Central memory CD4-positive, alpha-beta T cell (primary cell): Measurements from ENCODE around the gene TENM4.

Experiments
- DNase-seq: peaks from one replicate; pipeline ENCODE4 v3.0.0; 2022

Gene TENM4

DNA sequence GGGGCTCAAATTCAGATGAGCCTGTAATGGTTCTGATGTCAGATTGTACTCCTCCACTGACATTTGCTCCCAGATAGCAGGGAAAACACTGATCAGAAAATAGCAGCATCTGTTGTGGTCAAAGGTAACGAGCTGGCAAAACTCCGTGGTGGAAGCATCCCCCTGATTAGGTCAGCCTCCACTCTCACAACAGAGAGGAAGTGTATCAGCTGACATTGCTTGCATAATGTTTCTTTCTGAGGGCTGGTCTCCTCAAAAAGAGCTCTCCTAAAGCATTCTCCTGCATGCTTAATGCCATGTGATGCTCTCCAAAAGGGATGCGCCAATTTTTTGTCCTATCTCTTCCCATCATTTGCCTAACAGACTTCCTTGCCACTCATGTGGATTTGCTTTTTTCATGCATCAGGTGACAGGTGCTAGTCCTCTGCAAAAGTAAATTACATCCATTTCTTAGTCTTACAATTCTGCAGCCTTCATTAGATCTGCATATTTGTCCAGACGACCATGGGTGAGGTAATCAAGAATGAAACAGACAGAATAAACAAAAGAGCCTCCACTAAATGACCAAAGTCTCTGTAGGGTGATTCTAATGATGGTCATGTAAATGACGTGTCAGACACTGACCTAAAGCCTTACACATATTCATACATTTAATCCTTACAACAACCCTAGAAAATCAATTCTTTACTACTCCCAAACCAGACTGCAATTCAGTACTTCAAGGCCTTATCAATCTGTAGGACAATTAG lies 6.4 kb upstream of the TENM4 start:
- no peak for DNase-seq

DNA sequence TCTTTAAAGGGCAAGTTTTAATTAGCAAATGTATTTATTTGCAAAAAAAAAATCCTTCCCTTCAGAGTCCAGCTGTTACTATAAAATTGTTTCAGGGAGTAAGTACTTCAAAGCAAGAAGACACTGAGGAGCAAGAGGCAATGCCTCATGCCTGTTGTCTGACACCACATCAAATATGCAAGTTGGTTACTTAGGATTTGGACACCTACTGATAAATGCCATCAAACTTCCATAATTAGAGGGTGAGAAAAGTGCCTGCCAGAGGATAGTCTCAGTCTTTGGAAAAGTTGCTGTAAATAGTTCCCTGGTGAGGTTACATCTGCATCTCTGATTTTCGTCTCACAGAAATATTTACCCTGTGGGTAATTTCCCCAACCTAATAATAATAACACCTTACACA lies 4.1 kb upstream of the TENM4 start:
- DNase-seq: no peak

DNA sequence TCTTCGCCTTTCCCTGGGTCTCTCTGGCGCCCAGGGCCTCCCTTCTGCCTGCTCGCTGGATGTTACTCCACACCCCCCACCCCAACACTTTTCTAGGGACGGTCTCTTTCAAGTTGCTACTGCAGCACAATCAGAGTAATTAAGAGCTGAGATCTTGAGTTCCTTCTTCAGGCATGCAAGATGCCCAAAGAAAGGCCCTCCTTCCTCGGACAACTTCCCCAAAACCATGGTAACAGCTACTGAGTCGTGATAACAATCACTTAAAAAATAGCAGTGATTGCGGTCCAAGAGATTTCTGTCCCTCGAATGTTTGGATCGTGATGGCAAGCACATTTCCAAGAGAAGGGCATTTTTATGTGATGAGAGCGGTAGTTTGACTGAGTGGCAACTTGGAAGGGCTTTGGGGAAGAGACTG lies 638 bp upstream of the TENM4 start:
- DNase-seq: no peak

DNA sequence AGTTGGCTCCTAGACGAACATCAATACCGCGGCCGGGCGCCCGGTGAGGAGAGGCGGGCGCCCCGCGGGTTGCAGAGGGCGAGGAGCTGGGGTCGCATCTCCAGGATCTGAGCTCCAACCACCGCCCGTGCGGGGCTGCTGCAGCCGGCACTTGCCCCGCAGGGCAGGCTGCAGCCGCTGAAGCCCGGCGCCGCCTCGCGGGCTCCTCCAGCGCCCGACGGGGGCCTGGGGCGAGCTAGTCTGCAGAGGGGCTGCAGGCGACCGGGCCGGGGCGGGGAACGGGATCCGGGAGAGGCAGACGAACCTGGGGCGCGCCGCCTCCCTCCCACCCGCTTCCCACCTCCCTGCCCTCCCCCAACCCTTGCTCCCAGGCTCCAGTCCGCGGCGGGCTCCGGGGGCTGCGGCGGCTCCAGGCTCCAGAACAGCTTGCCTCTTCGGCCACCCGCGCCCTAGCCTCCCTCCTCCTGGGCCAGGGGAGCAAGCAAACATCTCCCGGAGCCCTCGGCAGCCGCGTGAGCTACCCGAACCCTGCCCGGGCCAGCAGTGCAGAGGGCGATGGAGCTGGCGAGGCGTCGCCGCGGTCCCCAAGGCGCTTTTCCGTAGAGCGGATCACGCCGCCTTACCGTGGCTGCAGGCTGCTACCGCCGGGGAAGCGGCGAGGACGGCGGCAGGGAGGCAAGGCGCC lies 802 bp downstream of the TENM4 start:
- no peak for DNase-seq

DNA sequence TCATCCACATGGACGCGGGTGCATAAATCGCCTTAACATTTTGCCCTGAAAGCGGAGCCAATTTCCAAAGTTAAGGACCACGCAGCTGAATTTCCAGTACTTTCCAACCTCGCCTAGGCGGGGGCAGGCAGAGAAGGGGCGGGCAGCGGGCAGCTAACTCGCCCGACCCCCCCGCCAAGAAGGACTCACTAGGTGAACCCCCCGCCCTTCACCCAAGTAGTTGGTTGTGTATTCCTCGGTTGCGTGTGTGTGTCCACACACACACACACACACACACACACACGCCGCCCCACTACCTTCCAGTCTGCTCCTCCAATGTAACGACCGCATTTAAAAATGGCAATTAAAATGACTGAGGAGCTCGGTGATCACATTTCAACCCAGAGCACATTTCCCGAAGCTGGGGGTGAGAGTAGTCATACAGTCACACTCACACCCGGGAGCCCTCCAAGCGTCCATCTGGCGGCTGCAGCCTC lies 1.4 kb downstream of the TENM4 start:
- no peak for DNase-seq

DNA sequence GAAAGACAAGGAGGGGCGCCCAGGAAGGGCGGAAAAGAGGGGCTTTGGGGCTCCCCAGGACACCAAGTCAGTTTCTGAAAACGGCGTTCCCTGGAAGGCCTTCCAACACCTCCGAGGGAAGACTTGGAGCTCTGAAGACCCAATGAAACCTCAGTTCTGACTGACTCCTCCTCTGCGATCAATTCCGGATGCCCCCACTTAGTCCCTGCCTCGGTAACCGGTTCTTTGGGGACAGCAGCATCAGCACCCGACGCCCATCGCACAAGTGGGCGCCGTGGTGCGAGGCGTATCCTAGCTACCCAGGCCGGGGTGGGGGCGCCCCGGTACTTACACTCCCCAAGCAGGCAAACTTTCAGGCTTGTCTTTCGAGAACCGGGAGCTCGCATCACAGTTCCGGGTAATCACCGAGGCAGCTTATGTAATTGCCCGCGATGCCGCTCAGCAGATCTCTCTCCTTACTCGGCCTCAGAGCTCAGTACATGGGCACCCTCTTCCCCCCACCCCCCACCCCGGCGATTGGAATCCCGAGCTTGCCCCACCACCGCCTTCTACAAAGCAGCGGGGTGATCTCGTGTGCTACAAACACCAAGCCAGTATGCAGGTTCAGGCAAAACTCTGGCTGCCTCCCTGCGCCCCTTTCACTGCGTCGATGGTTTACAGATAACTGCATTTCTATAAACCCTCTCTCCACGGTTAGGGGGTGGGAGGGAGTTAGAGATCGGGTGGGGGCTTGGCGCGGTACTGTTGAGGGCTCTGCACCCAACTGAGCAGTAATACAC lies 2.0 kb downstream of the TENM4 start:
- no peak for DNase-seq

DNA sequence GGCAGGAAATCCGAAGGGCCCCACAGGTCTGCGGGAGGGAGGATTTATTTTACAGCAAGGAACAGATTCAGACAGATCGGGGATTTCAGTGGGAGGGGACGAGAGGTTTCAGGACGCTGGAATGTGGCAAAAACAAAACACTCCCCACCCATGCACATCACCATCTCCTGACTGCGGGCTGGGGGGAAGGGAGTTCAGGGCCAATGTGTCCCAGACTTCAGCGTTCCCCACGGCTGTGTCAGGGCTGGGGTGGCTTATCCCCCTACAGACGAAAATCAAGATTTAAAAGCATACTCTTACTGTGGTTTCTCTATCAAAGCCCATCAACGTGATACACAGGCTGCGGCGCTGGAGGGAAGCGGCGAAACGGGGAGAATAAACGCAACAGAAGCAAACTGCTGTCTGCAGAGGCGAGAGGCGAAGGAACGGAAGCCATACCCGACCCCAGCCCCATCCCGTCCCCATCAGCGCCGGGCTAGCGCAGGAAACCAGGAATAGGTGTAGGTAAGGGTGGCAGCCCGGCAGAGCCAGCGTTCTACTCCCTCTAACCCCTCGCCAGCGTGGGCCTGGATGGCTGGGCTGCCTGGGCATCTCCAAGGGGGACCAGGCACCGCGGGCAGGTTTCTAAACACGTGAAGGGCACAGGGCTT lies 2.7 kb downstream of the TENM4 start:
- DNase-seq: no peak

DNA sequence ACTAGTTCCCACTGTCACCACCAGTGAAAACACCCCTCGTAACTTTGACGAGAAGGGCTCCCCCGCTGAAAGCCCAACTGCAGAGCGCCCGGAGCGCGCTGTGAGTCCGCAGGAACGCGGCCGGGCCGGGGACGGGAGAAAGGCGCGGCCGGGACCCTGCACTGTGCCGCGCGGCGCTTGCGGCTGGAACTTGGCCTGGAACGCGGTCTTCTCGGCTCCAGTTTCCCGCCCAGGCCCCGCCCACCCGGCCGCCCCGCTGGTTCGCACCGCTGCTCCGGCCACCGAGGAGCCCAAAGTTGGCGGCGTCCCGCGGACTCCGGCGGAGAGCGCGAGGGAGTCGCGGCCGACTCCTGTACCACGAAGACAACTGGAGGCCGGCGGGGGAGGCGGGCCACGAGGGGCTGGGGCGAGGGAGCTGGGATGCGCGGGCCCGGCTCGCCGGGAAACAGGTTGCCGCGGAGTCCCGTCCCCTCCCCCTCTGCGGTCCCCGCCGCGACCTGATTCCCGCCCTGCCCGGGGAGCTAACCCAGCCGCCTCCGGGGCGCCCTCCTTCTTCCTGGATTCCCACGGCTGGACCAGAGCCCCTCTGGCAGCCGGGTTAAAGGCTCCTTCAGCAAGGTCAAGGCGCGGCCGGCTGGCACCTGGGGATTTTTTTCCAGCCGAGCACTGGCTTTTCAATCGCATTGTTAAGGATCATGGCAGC lies 3.4 kb downstream of the TENM4 start:
- no peak for DNase-seq

DNA sequence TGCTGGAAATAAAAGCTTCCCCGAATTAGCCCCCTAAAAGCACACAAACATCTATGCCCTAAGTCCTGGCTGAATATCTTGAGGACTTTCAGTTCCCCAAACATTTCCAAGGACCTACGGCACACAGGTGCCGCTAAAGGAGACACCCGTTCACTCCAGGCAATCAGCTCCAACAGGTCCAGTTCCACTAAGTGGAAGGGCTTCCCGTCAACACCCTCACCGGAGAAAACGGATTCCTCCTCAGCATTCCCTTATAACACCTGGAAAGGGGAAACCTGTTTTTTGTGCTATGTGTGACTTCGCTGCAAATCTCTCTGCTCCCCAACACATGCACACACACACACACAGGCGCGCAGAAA lies 3.9 kb downstream of the TENM4 start:
- DNase-seq: no peak

DNA sequence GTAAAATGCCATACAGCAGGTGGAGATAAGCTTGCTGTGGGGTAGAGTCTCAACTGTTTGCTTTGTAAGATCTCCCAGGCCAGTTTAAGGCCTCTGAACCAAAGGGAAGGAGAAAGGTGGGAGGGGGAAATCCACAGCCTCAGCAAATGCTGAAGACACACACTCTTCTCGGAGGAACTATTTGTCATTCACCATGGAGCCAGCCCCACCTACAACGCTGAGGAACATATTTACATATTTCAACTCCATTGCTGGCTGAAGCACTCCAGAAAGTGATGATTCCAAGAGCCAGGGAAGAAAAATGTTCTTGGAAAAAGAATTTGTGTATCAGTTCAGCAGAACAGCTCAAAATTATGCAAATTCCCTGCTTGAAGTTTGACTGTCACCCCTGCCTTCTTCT lies 6.5 kb downstream of the TENM4 start:
- DNase-seq: no peak

DNA sequence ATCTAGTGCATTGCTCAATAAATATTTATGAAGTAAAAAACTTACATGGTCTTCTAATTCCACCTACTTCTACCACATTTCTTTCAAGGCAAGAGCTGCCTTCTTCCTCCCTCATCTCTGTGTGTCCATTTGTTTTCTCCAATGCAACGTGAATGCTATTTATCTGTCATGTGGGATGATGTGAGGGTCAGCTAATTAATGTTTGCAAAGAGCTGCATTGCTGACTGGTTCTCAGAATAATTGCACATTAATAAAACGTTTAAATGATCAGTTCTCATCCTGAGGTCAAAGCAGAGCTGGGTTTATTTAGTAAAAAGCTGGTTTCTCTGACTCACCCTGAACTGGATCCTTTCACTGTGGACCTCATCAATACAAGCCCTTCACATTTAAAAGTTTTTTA lies 8.7 kb downstream of the TENM4 start:
- DNase-seq: no peak

DNA sequence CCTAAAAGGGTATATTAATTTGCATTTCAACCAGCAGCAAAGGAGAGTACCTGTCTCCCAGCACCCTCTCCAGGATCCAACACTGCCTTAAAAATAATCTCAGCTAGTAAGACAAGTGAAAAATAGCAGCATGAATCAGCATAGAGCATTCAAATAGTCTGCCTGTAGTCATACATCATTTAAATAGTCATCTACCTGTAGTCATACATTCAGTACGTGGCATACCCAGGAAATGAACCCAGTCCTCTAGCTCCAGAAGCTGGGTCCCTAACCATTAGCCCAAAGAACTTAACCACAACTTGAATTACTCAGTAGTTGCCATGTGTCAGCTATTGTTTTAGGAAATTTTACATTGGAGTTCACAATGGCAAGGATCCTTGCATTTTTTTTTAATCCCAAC lies 9.3 kb downstream of the TENM4 start:
- DNase-seq: no peak

DNA sequence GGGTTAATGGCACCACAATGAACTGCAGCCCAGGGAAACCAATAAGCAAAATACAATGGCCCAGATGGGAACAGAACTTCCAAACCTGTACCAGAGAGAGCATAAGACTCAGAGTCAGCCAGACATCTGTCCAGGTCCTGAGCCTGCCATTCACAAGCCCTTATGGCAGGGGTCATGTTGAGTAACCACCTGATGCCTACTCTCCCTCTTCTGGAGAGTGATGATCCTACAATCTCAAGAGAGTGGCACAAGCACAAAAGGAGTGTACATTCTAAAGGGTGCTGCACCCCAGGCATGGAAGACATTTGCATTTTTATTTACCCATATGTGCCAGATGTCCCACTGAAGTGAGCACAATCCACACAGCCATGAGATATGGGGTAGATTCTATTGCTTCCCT lies 10.6 kb downstream of the TENM4 start:
- no peak for DNase-seq

DNA sequence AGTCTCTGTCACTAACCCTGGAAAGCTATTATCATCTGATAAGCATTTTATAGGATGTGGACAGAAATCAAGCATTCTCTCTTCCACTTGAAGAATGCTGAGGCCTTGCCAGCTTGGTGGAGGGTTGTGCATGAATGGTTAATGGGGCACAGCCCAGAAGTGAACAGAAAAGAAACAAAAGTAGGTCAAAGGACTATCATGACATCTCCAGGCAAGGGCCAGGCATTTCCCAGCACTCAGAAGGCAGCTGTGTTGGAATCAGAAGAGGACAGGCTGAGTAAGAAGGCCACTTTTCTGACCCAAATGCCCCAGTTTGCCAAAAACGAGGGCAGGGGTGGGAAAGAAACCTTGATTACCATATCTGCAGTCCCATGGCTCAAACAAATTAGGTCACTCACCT lies 12.4 kb downstream of the TENM4 start:
- DNase-seq: no peak

DNA sequence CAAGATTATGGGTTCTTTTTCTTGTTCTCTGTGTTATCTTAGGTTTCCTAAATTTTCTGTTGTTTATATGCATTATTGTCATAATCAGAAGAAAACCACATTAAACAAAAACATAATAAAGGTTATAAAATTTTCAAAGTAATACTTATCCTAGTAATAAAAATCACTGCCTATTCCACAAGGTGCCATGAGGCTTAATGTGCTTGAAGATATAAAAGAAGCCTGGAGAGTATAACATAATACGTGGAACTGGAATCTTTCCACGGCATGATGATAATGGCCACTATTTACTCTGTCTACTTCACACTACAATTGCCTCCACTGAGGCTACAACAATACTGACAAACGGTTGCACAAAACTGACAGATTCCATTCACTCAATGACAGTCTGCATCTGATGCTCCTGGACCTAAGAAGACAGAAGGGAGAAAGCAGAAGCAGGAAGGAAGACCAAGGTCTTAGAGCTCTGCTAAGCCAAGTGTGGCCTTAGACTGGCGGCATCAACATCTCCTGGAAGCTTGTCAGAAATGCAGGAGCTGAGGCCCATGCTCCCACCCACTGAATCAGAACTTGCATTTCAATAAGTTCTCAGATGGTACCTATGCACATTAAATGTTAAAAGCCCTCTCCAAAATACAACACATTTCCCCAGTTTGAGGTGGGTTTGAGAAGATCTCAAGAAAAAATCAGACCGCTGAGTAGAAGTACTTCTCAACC lies 13.1 kb downstream of the TENM4 start:
- no peak for DNase-seq

DNA sequence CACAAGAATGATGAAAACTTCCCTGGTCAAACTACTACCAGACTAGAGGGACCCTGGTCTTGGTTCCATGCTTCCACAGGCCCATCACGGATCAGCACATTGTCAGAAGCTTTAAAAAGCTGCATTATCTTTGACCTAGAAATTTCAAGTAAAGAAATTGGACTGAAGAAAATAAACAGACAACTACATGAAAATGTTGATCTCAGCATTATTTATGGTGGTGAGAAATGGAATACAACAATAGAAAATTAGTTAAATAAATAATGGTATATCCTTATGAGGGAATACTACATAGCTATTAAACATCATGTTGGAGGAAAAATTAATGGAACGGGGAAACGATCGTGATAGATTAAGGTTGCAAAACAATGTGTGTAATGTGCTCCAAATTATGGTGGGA lies 13.7 kb downstream of the TENM4 start:
- no peak for DNase-seq

DNA sequence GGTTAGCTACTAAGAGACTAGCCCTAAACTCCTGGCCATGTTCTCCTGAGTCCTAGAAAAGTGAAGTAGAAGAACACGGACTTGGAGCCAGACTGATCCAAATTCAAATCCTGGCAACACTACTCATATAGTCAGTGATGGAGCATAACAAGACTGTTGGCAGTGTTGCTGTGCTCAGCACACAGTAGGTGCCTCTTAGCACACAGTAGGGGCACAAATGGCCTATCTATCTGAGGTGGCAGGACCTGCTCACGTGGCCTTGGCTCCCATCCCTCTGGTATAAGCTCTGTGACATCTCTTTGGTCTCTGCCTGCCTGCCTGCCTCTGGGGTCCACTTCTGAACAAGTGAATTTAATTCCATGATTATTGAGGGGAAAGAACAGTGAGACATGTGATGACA lies 15.4 kb downstream of the TENM4 start:
- no peak for DNase-seq

DNA sequence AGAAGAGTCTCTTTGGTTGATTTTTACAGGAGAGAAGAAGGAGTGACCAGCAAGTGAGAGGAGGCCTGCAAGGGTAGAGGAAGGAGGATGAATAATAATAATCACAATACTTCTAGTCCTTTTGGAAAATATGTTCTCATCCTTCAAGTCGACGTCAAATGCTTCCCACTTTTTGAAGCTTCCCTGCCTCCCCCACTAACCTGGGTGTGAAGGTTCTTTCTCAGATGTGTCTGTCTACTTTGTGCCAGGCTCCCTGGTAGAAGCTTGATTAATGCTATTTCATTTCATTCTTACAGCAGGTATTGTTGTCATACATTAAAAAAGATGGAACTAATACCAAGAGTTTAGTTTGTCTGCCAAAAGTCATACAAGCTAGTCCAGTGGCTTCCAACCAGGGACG lies 17.1 kb downstream of the TENM4 start:
- no peak for DNase-seq

DNA sequence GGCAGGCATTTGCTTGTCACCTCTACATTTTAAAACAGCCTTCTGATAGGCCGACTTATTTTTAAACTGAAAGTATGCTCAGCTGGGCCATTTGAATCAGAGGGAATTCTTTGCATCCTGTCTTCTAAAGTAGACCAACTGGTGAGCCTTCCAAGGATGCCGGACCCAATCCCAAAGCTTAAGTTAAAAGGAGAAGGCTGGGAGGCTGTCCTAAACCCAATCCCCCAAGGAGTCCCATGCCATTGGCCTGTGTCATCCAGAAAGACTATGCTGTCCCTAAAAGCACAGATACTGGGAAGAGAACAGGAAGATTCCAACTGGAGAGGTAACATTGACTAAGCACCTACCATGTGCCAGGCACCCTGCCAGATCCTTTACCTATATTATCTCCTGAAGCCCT lies 18.0 kb downstream of the TENM4 start:
- no peak for DNase-seq

DNA sequence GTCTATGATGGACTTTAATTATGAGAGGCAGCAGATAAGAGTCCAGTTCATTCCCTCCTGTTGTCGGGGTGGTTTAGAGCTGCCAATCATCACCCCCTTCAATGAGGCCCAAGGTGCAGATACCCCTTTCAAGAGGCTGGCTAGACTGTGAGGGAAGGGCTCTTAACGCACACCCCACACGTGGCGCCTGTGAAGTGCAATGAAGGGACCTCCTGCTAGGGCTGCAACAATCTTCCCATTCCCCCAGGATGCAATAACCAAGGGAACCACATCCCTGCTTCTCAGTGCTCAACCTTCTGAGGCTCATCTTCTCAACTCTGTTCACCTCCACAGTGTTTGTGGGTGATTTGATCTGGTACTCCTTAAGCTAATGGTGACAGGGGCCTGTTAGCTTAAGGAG lies 19.0 kb downstream of the TENM4 start:
- DNase-seq: no peak

DNA sequence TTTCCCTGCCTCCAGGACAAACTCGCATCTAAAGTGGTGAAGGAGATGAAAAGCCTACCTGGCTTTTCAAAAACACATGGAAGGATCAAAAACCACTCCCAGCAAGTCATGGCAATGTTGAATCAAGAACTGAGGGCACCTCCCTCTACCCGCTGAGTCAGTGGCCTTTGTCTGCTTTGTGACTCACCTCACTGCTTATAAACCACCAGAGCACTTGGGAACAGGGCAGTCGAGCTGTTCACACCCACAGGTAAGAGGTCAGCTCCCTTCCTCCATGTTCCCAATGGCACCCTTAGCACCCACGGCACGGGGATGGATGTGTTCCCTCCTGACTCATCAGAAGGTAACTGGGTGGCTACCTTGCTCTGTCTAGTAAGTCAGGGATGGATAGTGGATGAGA lies 21.7 kb downstream of the TENM4 start:
- DNase-seq: no peak

DNA sequence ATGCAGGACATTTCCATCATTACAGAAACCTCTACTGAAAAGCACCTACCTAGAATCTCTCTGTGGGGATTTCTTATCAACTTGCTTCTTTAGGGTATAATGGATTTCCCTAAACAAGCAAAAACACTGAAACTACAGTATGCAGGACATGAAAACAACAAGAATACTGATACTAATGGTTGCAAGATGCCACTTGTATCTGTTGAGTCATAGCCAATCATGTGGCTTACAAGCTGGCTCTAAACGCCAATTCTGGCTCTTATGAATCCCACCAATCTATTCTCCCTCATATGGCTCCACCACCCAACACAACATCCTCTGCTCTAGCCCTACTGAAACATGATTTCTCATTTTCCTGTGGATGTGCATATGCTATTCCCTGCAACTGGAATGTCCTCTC lies 22.6 kb downstream of the TENM4 start:
- no peak for DNase-seq
